ENCODE measurements around the gene FNDC3B.

- TF ChIP-seq CTCF (IDR thresholded peaks at IDR 0.05) (no peak), POLR2A (IDR thresholded peaks at IDR 0.05) (no peak)
Measured at GRCh38 chr3:172258624-172259023, 219.2 kb downstream of the FNDC3B start.
